Measurements from ENCODE around the gene NPAT.
"Not testable (repeated sequence)": the region's sequence is repeated elsewhere in the genome, so short reads cannot be mapped to it uniquely, and the experiment has no call there.

The NPAT gene

DNA sequence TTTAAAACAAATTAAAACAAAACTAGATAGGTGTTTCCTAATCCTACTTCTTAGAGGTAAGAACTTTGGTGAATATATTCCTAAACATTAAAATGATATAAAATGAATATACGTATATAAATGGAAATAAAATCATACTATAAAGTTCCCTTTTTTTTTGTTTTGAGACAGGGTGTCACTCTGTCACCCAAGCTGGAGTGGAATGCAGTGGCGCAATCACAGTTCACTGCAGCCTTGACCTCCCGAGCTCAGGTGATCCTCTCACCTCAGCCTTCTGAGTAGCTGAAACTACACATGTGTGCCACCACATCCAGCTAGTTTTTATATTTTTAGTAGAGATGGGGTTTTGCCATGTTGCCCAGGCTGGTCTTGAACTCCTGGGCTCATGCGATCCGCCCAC lies 44.9 kb downstream of the NPAT start:
- Histone ChIP-seq H3K4me3 (ENCODE audit: low read depth in 1 of 2, low read length in 2 of 2) (no peak overlapping the region), H3K9me3 (ENCODE audit: insufficient read depth, low read length, severe bottlenecking) (no peaks in the 10 kb centered on the region), H3K4me1 (ENCODE audit: insufficient read depth, low read length) (no peaks in the 10 kb centered on the region), H3K79me2 (ENCODE audit: insufficient read depth, low read length) (no peaks in the 10 kb centered on the region), H3K27me3 (ENCODE audit: insufficient read depth, low read length, poor library complexity) (no peaks in the 10 kb centered on the region), H4K20me1 (ENCODE audit: insufficient read depth, low read length) (no peaks in the 10 kb centered on the region), H3K9ac (ENCODE audit: low read depth, low read length) (no peak overlapping the region), H3K36me3 (ENCODE audit: insufficient read depth, low read length) (peaks cover 83% of the 10 kb centered on the region), H3K27ac (ENCODE audit: low read length) (no peak overlapping the region), H2AFZ (ENCODE audit: low read depth, low read length) (no peak overlapping the region), H3K4me2 (ENCODE audit: insufficient read depth, low read length) (no peak overlapping the region)
- DNase-seq: no peak
- ATAC-seq (ENCODE audit: insufficient read depth, low read depth): no peak
- TF ChIP-seq EZH2 (IDR thresholded peaks at IDR 0.05; ENCODE audit: borderline replicate concordance, low read depth, low read length, severe bottlenecking): no peak
- TF ChIP-seq, protein P1, sequence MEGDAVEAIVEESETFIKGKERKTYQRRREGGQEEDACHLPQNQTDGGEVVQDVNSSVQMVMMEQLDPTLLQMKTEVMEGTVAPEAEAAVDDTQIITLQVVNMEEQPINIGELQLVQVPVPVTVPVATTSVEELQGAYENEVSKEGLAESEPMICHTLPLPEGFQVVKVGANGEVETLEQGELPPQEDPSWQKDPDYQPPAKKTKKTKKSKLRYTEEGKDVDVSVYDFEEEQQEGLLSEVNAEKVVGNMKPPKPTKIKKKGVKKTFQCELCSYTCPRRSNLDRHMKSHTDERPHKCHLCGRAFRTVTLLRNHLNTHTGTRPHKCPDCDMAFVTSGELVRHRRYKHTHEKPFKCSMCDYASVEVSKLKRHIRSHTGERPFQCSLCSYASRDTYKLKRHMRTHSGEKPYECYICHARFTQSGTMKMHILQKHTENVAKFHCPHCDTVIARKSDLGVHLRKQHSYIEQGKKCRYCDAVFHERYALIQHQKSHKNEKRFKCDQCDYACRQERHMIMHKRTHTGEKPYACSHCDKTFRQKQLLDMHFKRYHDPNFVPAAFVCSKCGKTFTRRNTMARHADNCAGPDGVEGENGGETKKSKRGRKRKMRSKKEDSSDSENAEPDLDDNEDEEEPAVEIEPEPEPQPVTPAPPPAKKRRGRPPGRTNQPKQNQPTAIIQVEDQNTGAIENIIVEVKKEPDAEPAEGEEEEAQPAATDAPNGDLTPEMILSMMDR (IDR thresholded peaks at IDR 0.05; ENCODE audit: borderline replicate concordance, extremely low read depth, low read length, poor library complexity, severe bottlenecking): no peak

- no peaks in the 10 kb centered on the region for H3K27me3 ChIP-seq (ENCODE audit: insufficient read depth, low read length, poor library complexity)
- H3K4me1 ChIP-seq (ENCODE audit: insufficient read depth, low read length): no peaks in the 10 kb centered on the region
- H3K79me2 ChIP-seq (ENCODE audit: insufficient read depth, low read length): no peaks in the 10 kb centered on the region
- ATAC-seq (ENCODE audit: insufficient read depth, low read depth) (no peak), DNase-seq (no peak)
- H2AFZ ChIP-seq (ENCODE audit: low read depth, low read length): no peak overlapping the region
- H3K27ac ChIP-seq (ENCODE audit: low read length): no peak overlapping the region
- no peak overlapping the region for H3K4me3 ChIP-seq (ENCODE audit: low read depth in 1 of 2, low read length in 2 of 2)
- no peak overlapping the region for H3K9ac ChIP-seq (ENCODE audit: low read depth, low read length)
- no peak overlapping the region for H3K4me2 ChIP-seq (ENCODE audit: insufficient read depth, low read length)
- H3K36me3 ChIP-seq (ENCODE audit: insufficient read depth, low read length): peaks cover 84% of the 10 kb centered on the region
- no peaks in the 10 kb centered on the region for H3K9me3 ChIP-seq (ENCODE audit: insufficient read depth, low read length, severe bottlenecking)
- TF ChIP-seq EZH2 (IDR thresholded peaks at IDR 0.05; ENCODE audit: borderline replicate concordance, low read depth, low read length, severe bottlenecking): no peak
- TF ChIP-seq, protein P1 (IDR thresholded peaks at IDR 0.05; ENCODE audit: borderline replicate concordance, extremely low read depth, low read length, poor library complexity, severe bottlenecking): no peak
- H4K20me1 ChIP-seq (ENCODE audit: insufficient read depth, low read length): no peaks in the 10 kb centered on the region
These were observed 52.3 kb downstream of the NPAT start for GRCh38 chr11:108170184-108170583.

DNA sequence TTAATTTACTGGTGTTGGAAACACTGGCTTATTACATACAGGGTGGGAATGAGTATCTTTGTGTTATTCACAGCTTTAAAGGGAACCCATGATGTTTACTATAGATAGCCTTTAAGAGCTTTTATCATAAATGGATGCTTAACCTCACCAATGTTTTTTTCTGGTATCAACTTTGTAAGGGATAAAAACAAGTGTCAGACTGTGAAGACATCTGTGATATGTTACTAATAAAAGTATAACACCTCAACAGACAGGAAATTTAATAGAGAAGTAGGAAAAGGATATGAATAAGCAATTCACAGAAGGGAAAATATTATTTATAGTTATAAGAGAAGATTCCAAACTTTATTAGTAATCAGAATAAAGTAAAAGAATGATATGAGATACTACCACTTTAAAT lies 54.8 kb downstream of the NPAT start:
- no peak for DNase-seq
- H3K4me1 ChIP-seq (ENCODE audit: insufficient read depth, low read length): no peaks in the 10 kb centered on the region
- H4K20me1 ChIP-seq (ENCODE audit: insufficient read depth, low read length): no peaks in the 10 kb centered on the region
- H3K4me2 ChIP-seq (ENCODE audit: insufficient read depth, low read length): no peak overlapping the region
- H3K27me3 ChIP-seq (ENCODE audit: insufficient read depth, low read length, poor library complexity): no peaks in the 10 kb centered on the region
- no peak overlapping the region for H3K9ac ChIP-seq (ENCODE audit: low read depth, low read length)
- no peak overlapping the region for H2AFZ ChIP-seq (ENCODE audit: low read depth, low read length)
- no peaks in the 10 kb centered on the region for H3K9me3 ChIP-seq (ENCODE audit: insufficient read depth, low read length, severe bottlenecking)
- no peaks in the 10 kb centered on the region for H3K79me2 ChIP-seq (ENCODE audit: insufficient read depth, low read length)
- no peak overlapping the region for H3K4me3 ChIP-seq (ENCODE audit: low read depth in 1 of 2, low read length in 2 of 2)
- H3K36me3 ChIP-seq (ENCODE audit: insufficient read depth, low read length): peaks cover 83% of the 10 kb centered on the region
- TF ChIP-seq, protein P1 (IDR thresholded peaks at IDR 0.05; ENCODE audit: borderline replicate concordance, extremely low read depth, low read length, poor library complexity, severe bottlenecking): no peak
- no peak for TF ChIP-seq EZH2 (IDR thresholded peaks at IDR 0.05; ENCODE audit: borderline replicate concordance, low read depth, low read length, severe bottlenecking)
- no peak for ATAC-seq (ENCODE audit: insufficient read depth, low read depth)
- no peak overlapping the region for H3K27ac ChIP-seq (ENCODE audit: low read length)

- not testable (repeated sequence) for H3K9me3 ChIP-seq (ENCODE audit: insufficient read depth, low read length, severe bottlenecking); H3K9ac ChIP-seq (ENCODE audit: low read depth, low read length); H3K27me3 ChIP-seq (ENCODE audit: insufficient read depth, low read length, poor library complexity); H3K4me3 ChIP-seq (ENCODE audit: low read depth in 1 of 2, low read length in 2 of 2); H3K79me2 ChIP-seq (ENCODE audit: insufficient read depth, low read length); H3K4me2 ChIP-seq (ENCODE audit: insufficient read depth, low read length); H3K4me1 ChIP-seq (ENCODE audit: insufficient read depth, low read length); H2AFZ ChIP-seq (ENCODE audit: low read depth, low read length); H3K27ac ChIP-seq (ENCODE audit: low read length); ATAC-seq (ENCODE audit: insufficient read depth, low read depth); H4K20me1 ChIP-seq (ENCODE audit: insufficient read depth, low read length); DNase-seq
- H3K36me3 ChIP-seq (ENCODE audit: insufficient read depth, low read length): peaks cover 93% of the 10 kb centered on the region
These were observed 59.6 kb downstream of the NPAT start for GRCh38 chr11:108162878-108163277.
